ENCODE data around the gene C11orf86.

Gene C11orf86

DNA sequence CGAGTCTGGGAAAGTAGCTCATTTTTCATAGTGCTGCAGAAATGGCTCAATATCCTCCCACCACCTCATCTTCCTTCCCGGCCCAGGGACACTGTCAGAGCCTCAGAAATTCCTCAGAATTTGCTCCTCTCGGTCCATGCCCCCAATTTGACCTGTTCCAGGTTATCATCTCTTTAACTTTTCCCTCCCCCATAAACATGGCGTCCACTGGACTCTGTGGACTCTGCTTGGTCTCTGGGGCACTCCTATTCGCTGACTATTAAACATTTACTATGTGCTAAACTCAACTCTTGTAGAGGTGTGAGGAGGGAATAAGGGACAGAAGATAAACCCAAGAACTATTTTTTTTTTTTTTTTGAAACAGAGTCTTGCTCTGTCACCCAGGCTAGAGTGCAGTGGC lies 8.8 kb upstream of the C11orf86 start:
- Histone ChIP-seq H3K27me3 (ENCODE audit: control insufficient read depth, insufficient read depth, low read length) (no peaks in the 10 kb centered on the region), H3K9me3 (ENCODE audit: control insufficient read depth, insufficient read depth, low read length) (no peaks in the 10 kb centered on the region), H3K4me1 (ENCODE audit: control insufficient read depth, insufficient read depth, low read length) (no peaks in the 10 kb centered on the region), H3K36me3 (ENCODE audit: control insufficient read depth, insufficient read depth, low read length) (no peaks in the 10 kb centered on the region), H3K4me3 (ENCODE audit: low read depth, low read length) (no peak overlapping the region), H3K27ac (ENCODE audit: low read depth, low read length) (no peak overlapping the region), H3K9ac (ENCODE audit: low read depth, low read length) (no peak overlapping the region)

GRCh38 chr11:66967670-66968425 lies 7.3 kb upstream of the C11orf86 start:
- no peak overlapping the region for H3K9ac ChIP-seq (ENCODE audit: low read depth, low read length)
- H3K27me3 ChIP-seq (ENCODE audit: control insufficient read depth, insufficient read depth, low read length), result no peaks in the 10 kb centered on the region
- no peaks in the 10 kb centered on the region for H3K9me3 ChIP-seq (ENCODE audit: control insufficient read depth, insufficient read depth, low read length)
- no peaks in the 10 kb centered on the region for H3K4me1 ChIP-seq (ENCODE audit: control insufficient read depth, insufficient read depth, low read length)
- H3K4me3 ChIP-seq (ENCODE audit: low read depth, low read length), result no peak overlapping the region
- H3K27ac ChIP-seq (ENCODE audit: low read depth, low read length), result no peak overlapping the region
- no peaks in the 10 kb centered on the region for H3K36me3 ChIP-seq (ENCODE audit: control insufficient read depth, insufficient read depth, low read length)

DNA sequence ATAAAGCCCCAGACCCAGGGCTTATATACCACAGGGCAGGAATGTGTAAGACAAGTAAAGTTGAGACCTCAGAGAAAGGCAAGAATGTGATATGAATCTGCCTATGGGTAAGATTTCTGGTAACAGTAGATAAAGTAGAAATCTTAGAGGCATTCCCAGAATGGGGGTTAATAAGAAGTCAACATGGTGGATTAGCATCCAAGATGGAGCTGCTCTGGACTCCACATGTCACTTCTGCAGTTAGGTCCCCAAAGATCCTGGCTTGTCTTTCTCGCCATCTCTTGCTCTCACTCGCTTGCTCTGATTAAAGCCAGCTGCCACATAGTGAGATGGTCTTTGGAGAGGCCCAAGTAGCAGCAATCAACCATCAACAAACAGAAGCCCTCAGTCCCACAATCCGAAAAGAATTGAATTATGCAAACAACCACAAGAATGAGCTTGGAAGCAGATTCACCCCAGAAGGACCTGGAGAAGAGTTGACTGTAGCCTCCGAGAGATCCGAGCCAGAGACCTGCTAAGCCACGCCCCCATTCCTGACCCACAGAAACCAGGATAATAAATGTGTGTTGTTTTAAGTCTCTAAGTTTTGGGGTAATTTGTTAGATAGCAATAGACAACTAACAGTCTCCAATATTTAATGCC lies 5.4 kb upstream of the C11orf86 start:
- no peaks in the 10 kb centered on the region for H3K27me3 ChIP-seq (ENCODE audit: control insufficient read depth, insufficient read depth, low read length)
- H3K9me3 ChIP-seq (ENCODE audit: control insufficient read depth, insufficient read depth, low read length), result no peaks in the 10 kb centered on the region
- no peak overlapping the region for H3K9ac ChIP-seq (ENCODE audit: low read depth, low read length)
- no peaks in the 10 kb centered on the region for H3K36me3 ChIP-seq (ENCODE audit: control insufficient read depth, insufficient read depth, low read length)
- H3K27ac ChIP-seq (ENCODE audit: low read depth, low read length), result no peak overlapping the region
- no peak overlapping the region for H3K4me3 ChIP-seq (ENCODE audit: low read depth, low read length)
- H3K4me1 ChIP-seq (ENCODE audit: control insufficient read depth, insufficient read depth, low read length), result 0 out of 2 replicates have a peak, but pooled peaks cover 5% of the 10 kb centered on the region

- no peaks in the 10 kb centered on the region for H3K36me3 ChIP-seq (ENCODE audit: control insufficient read depth, insufficient read depth, low read length)
- H3K27me3 ChIP-seq (ENCODE audit: control insufficient read depth, insufficient read depth, low read length), result no peaks in the 10 kb centered on the region
- H3K9me3 ChIP-seq (ENCODE audit: control insufficient read depth, insufficient read depth, low read length), result no peaks in the 10 kb centered on the region
- no peak overlapping the region for H3K9ac ChIP-seq (ENCODE audit: low read depth, low read length)
- 0 out of 2 replicates have a peak, but pooled peaks cover 5% of the 10 kb centered on the region for H3K4me1 ChIP-seq (ENCODE audit: control insufficient read depth, insufficient read depth, low read length)
- H3K4me3 ChIP-seq (ENCODE audit: low read depth, low read length), result no peak overlapping the region
- H3K27ac ChIP-seq (ENCODE audit: low read depth, low read length), result peak overlapping the region; percentile 26
Measured at GRCh38 chr11:66970371-66970806, 4.7 kb upstream of the C11orf86 start.

DNA sequence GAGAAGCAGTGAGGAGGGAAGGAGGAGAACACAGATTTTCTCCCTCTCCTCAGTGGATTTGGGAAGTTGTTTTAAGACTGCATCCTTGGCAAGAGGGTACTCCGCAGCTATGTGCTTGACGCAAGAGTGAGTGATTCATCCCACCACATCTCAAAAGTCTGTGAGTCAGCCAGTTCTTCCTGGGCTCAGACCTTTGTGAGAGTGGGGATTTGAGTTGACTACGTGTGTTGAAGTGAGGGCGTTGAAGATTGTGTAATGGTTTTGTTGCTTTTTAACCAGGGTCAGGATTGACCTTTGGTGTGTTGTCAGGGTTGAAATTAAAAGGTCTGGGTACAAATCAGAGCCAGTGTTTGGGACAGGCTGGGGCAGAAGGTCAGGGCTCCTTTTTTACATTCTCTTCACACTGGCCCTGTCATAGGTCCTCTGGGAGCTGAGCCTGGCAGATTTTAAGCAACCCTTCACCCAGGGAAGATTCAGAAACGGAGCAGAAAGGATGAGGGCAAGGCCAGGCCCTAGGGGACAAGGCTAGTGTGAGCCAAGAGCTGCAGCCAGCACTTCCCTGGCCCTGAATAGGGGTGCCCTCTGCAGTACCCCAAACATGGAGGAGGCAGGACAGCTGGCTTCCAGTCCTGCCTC lies 4.2 kb upstream of the C11orf86 start:
- H3K9me3 ChIP-seq (ENCODE audit: control insufficient read depth, insufficient read depth, low read length), result no peaks in the 10 kb centered on the region
- no peak overlapping the region for H3K4me3 ChIP-seq (ENCODE audit: low read depth, low read length)
- no peaks in the 10 kb centered on the region for H3K27me3 ChIP-seq (ENCODE audit: control insufficient read depth, insufficient read depth, low read length)
- H3K36me3 ChIP-seq (ENCODE audit: control insufficient read depth, insufficient read depth, low read length), result no peaks in the 10 kb centered on the region
- 0 out of 2 replicates have a peak, but pooled peaks cover 5% of the 10 kb centered on the region for H3K4me1 ChIP-seq (ENCODE audit: control insufficient read depth, insufficient read depth, low read length)
- H3K27ac ChIP-seq (ENCODE audit: low read depth, low read length), result peak overlapping the region; percentile 26
- no peak overlapping the region for H3K9ac ChIP-seq (ENCODE audit: low read depth, low read length)

DNA sequence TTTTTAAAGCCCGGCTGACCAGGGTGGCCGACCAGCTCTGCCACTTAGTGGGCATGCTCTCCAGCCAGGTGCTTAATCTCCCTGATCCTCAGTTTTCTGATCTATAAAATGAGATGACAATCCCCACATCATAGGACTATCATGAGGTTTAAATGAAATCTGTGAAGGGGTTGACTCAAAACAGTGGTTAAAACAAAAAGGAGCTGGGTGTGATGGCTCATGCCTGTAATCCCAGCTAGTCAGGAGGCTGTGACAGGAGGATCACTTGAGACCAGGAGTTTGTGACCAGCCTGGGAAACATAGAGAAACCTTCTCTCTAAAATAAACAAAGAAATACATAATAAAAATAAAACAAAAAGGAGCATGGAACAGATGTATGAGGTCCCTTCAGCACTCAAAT lies 3.6 kb upstream of the C11orf86 start:
- Histone ChIP-seq H3K27ac (ENCODE audit: low read depth, low read length) (no peak overlapping the region), H3K27me3 (ENCODE audit: control insufficient read depth, insufficient read depth, low read length) (no peaks in the 10 kb centered on the region), H3K4me1 (ENCODE audit: control insufficient read depth, insufficient read depth, low read length) (0 out of 2 replicates have a peak, but pooled peaks cover 5% of the 10 kb centered on the region), H3K4me3 (ENCODE audit: low read depth, low read length) (no peak overlapping the region), H3K36me3 (ENCODE audit: control insufficient read depth, insufficient read depth, low read length) (no peaks in the 10 kb centered on the region), H3K9me3 (ENCODE audit: control insufficient read depth, insufficient read depth, low read length) (no peaks in the 10 kb centered on the region), H3K9ac (ENCODE audit: low read depth, low read length) (no peak overlapping the region)

GRCh38 chr11:66973956-66974580 lies 1.0 kb upstream of the C11orf86 start:
- H3K27ac ChIP-seq (ENCODE audit: low read depth, low read length), result no peak overlapping the region
- no peak overlapping the region for H3K4me3 ChIP-seq (ENCODE audit: low read depth, low read length)
- no peaks in the 10 kb centered on the region for H3K27me3 ChIP-seq (ENCODE audit: control insufficient read depth, insufficient read depth, low read length)
- H3K9ac ChIP-seq (ENCODE audit: low read depth, low read length), result no peak overlapping the region
- H3K36me3 ChIP-seq (ENCODE audit: control insufficient read depth, insufficient read depth, low read length), result no peaks in the 10 kb centered on the region
- 0 out of 2 replicates have a peak, but pooled peaks cover 5% of the 10 kb centered on the region for H3K4me1 ChIP-seq (ENCODE audit: control insufficient read depth, insufficient read depth, low read length)
- H3K9me3 ChIP-seq (ENCODE audit: control insufficient read depth, insufficient read depth, low read length), result no peaks in the 10 kb centered on the region

- H3K9me3 ChIP-seq (ENCODE audit: control insufficient read depth, insufficient read depth, low read length), result peaks cover 2% of the 10 kb centered on the region; the same call in 1 of the 2 replicates
- H3K4me1 ChIP-seq (ENCODE audit: control insufficient read depth, insufficient read depth, low read length), result 0 out of 2 replicates have a peak, but pooled peaks cover 5% of the 10 kb centered on the region
- H3K9ac ChIP-seq (ENCODE audit: low read depth, low read length), result no peak overlapping the region
- no peaks in the 10 kb centered on the region for H3K36me3 ChIP-seq (ENCODE audit: control insufficient read depth, insufficient read depth, low read length)
- no peak overlapping the region for H3K4me3 ChIP-seq (ENCODE audit: low read depth, low read length)
- H3K27me3 ChIP-seq (ENCODE audit: control insufficient read depth, insufficient read depth, low read length), result no peaks in the 10 kb centered on the region
- H3K27ac ChIP-seq (ENCODE audit: low read depth, low read length), result no peak overlapping the region
Measured at GRCh38 chr11:66975405-66976027, 412 bp downstream of the C11orf86 start.

DNA sequence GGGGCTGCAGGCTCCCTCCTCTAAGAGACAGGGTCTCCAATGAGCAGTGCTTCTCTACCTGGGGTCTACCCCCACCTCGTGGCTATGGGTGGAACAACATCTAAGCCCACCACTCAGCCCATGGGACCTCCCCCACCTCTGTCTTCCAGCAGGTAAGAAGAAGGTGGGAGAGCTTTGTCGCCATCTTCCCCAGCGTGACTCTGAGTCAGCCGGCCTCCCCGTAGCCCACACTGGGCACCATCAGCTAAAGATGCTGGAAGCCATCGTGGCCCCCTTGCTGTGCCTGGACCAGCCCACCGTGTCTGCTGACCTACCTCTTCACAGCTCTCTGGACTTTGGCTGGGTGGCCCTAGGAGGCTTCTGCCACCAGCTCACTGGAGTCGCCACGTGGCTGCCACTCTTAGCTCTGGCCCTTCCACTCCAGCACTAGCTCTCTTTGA lies 944 bp downstream of the C11orf86 start:
- Histone ChIP-seq H3K36me3 (ENCODE audit: control insufficient read depth, insufficient read depth, low read length) (no peaks in the 10 kb centered on the region), H3K9ac (ENCODE audit: low read depth, low read length) (no peak overlapping the region), H3K27ac (ENCODE audit: low read depth, low read length) (no peak overlapping the region), H3K27me3 (ENCODE audit: control insufficient read depth, insufficient read depth, low read length) (no peaks in the 10 kb centered on the region), H3K9me3 (ENCODE audit: control insufficient read depth, insufficient read depth, low read length) (peaks cover 2% of the 10 kb centered on the region; the same call in 1 of the 2 replicates), H3K4me1 (ENCODE audit: control insufficient read depth, insufficient read depth, low read length) (0 out of 2 replicates have a peak, but pooled peaks cover 5% of the 10 kb centered on the region), H3K4me3 (ENCODE audit: low read depth, low read length) (no peak overlapping the region)

GRCh38 chr11:66976925-66977324 lies 1.8 kb downstream of the C11orf86 start:
- Histone ChIP-seq H3K36me3 (ENCODE audit: control insufficient read depth, insufficient read depth, low read length) (no peaks in the 10 kb centered on the region), H3K4me3 (ENCODE audit: low read depth, low read length) (no peak overlapping the region), H3K9ac (ENCODE audit: low read depth, low read length) (no peak overlapping the region), H3K27me3 (ENCODE audit: control insufficient read depth, insufficient read depth, low read length) (no peaks in the 10 kb centered on the region), H3K27ac (ENCODE audit: low read depth, low read length) (no peak overlapping the region), H3K9me3 (ENCODE audit: control insufficient read depth, insufficient read depth, low read length) (peaks cover 2% of the 10 kb centered on the region; the same call in 1 of the 2 replicates), H3K4me1 (ENCODE audit: control insufficient read depth, insufficient read depth, low read length) (0 out of 2 replicates have a peak, but pooled peaks cover 5% of the 10 kb centered on the region)
